GM20000 (cell line): ENCODE measurements around the gene USP16.

ENCODE experiments used
- DNase-seq: peaks from one replicate; pipeline ENCODE4 v3.0.0; 2012; ENCODE audit warnings: low spot score
- TF ChIP-seq, protein P1 (sequence below): IDR thresholded peaks from 2 replicates; pipeline ENCODE4 v1.5.1; 2012; ENCODE audit warnings: mild to moderate bottlenecking, control low read depth; ENCODE audit errors: extremely low read depth, missing control alignments

Gene USP16

GRCh38 chr21:29056538-29057050 lies 32.1 kb downstream of the USP16 start:
- DNase-seq = no peak
- TF ChIP-seq, protein P1, sequence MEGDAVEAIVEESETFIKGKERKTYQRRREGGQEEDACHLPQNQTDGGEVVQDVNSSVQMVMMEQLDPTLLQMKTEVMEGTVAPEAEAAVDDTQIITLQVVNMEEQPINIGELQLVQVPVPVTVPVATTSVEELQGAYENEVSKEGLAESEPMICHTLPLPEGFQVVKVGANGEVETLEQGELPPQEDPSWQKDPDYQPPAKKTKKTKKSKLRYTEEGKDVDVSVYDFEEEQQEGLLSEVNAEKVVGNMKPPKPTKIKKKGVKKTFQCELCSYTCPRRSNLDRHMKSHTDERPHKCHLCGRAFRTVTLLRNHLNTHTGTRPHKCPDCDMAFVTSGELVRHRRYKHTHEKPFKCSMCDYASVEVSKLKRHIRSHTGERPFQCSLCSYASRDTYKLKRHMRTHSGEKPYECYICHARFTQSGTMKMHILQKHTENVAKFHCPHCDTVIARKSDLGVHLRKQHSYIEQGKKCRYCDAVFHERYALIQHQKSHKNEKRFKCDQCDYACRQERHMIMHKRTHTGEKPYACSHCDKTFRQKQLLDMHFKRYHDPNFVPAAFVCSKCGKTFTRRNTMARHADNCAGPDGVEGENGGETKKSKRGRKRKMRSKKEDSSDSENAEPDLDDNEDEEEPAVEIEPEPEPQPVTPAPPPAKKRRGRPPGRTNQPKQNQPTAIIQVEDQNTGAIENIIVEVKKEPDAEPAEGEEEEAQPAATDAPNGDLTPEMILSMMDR = no peak

- TF ChIP-seq, protein P1 = no peak
- DNase-seq = peak; percentile 30
Measured at GRCh38 chr21:29064850-29065481, 40.5 kb downstream of the USP16 start.

GRCh38 chr21:29072873-29073221 lies 48.4 kb downstream of the USP16 start:
- TF ChIP-seq, protein P1 = no peak
- no peak for DNase-seq

DNA sequence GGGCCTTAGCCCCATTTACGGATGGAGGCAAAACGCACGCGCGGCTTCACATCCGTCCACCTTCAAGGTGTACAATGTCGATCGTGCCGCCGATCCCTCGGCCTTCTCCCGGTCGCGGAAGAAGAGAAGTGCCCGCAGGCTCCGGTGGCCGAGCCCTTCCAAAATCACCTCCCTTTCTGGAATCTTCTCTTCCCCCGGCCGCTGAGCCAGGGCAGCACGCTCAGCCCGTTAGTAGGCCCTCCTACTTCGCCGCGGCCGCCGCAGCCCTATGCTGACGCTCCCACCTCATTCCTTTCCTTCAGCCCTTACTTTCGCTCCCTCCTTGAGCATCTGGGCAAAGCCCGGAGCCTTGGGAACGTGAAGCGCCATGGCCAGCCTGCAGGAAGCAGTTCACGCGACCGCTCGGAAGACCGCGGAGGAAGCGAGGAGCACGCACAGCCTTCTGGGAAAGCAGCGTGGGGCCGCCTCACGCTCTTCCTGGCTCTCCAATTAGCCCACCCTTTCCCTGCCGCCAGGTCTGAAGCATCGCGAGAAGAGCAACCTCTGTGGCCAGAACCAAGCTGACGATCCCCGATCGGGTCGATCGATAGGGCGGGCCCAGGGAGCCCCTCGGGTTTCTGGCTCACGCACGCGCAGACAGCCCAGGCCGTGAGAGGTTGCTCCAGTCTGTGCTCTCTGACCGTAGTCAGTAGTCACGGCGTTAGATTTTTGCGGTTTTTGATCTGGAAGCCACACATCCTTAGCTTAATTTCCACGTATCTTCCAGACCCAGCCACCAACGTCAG lies 48.9 kb downstream of the USP16 start, which contains the start of gene CCT8:
Gene CCT8, minus strand, starts transcription at position 427 of the 785 bp plus-strand sequence. Its CDS starts 58 bp downstream, at position 369.
- TF ChIP-seq, protein P1 = no peak
- DNase-seq = peak; percentile 93

- DNase-seq = no peak
- TF ChIP-seq, protein P1 = no peak
Measured at GRCh38 chr21:29074007-29074376, 49.5 kb downstream of the USP16 start.

DNA sequence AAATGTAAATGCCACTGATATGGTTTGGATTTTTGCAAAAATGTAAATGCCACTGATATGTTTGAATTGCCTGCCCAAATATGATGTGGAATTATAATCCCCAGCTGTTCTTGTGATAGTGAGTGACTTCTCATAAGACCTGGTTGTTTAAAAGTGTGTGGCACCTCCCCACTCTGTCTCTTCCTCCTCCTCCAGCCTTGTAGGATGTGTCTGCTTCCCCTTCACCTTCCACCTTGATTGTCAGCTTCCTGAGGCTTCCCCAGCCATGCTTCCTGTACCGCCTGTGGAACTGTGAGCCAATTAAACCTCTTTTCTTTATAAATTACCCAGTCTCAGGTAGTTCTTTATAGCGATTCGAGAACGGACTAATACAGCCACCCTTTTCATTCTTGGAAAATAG lies 50.3 kb downstream of the USP16 start:
- TF ChIP-seq, protein P1 = no peak

More for the DNA sequence above, 50.3 kb downstream of the USP16 start:
- no peak for DNase-seq
